ENCODE measurements around the gene ANKRD55. TPM values are rescaled to one million over a fixed set of nuclear protein-coding genes. Genes with fewer than 3 reads are reported as not detected.

ANKRD55 gene
- total RNA-seq, 1 donor from 2014 or later, result not detected

DNA sequence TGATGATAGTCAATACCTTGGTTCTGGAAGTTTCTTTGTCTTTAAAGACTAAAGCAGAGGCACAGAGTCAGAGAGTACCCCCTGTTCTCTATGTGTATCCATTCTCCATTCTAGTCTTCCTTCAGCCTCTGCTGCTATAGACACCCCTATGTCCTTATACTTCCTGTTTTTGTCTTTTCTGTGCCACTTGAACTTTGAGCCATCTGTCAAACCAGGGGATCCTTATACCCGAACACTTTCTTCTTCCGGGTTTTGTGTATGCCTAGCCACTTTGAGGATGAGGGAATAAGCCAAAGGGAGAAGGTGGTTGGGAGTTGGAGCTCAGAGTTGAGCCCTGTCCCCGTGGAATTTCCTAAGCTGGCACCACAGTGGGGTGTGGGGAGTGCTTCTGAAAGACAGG lies 177.3 kb downstream of the ANKRD55 start:
- Mint-ChIP-seq H3K27me3 (ENCODE audit: low read depth) (no peaks in the 10 kb centered on the region), H3K9me3 (ENCODE audit: low read depth) (peaks cover 7% of the 10 kb centered on the region), H3K4me1 (ENCODE audit: low read depth) (peaks cover 27% of the 10 kb centered on the region), H3K4me3 (ENCODE audit: unreplicated experiment) (no peak overlapping the region), H3K36me3 (ENCODE audit: low read depth) (no peaks in the 10 kb centered on the region), H3K27ac (ENCODE audit: unreplicated experiment) (no peak overlapping the region)
- DNase-seq (ENCODE audit: low spot score), result no peak
- no peak for TF ChIP-seq CTCF (IDR thresholded peaks at IDR 0.05)

- Mint-ChIP-seq H3K4me1 (ENCODE audit: low read depth) (peaks cover 27% of the 10 kb centered on the region), H3K4me3 (ENCODE audit: unreplicated experiment) (no peak overlapping the region), H3K36me3 (ENCODE audit: low read depth) (no peaks in the 10 kb centered on the region), H3K27me3 (ENCODE audit: low read depth) (no peaks in the 10 kb centered on the region), H3K9me3 (ENCODE audit: low read depth) (peaks cover 7% of the 10 kb centered on the region), H3K27ac (ENCODE audit: unreplicated experiment) (no peak overlapping the region)
- no peak for TF ChIP-seq CTCF (IDR thresholded peaks at IDR 0.05)
- no peak for DNase-seq (ENCODE audit: low spot score)
Observed at GRCh38 chr5:56055287-56055686, 177.8 kb downstream of the ANKRD55 start.

- no peak for TF ChIP-seq CTCF (IDR thresholded peaks at IDR 0.05)
- peaks cover 7% of the 10 kb centered on the region for H3K9me3 Mint-ChIP-seq (ENCODE audit: low read depth)
- H3K27ac Mint-ChIP-seq (ENCODE audit: unreplicated experiment), result no peak overlapping the region
- peaks cover 23% of the 10 kb centered on the region for H3K4me1 Mint-ChIP-seq (ENCODE audit: low read depth)
- H3K27me3 Mint-ChIP-seq (ENCODE audit: low read depth), result no peaks in the 10 kb centered on the region
- H3K36me3 Mint-ChIP-seq (ENCODE audit: low read depth), result no peaks in the 10 kb centered on the region
- DNase-seq (ENCODE audit: low spot score), result no peak
- H3K4me3 Mint-ChIP-seq (ENCODE audit: unreplicated experiment), result no peak overlapping the region
Observed at GRCh38 chr5:56054666-56055065, 178.5 kb downstream of the ANKRD55 start.

DNA sequence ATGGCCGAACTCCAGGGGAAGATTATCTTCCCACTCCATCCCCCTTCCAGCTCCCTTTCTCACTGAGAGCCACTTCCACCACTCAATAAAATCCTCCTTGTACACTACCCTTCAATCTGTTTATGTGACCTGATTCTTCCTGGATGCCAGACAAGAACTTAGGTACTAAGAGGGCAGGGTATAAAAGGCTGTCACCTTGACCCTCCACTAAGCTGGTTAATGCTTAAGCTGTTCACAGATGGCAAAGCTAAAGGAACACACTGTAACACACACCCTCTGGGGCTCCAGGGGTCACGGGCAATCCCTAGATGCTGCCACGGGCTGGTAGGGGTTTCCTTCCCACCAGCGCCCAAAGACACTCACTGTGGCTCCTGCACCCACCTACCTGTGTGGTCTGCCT lies 179.8 kb downstream of the ANKRD55 start:
- no peak for TF ChIP-seq CTCF (IDR thresholded peaks at IDR 0.05)
- no peaks in the 10 kb centered on the region for H3K27me3 Mint-ChIP-seq (ENCODE audit: low read depth)
- H3K9me3 Mint-ChIP-seq (ENCODE audit: low read depth), result peaks cover 7% of the 10 kb centered on the region
- H3K27ac Mint-ChIP-seq (ENCODE audit: unreplicated experiment), result no peak overlapping the region
- H3K36me3 Mint-ChIP-seq (ENCODE audit: low read depth), result no peaks in the 10 kb centered on the region
- no peak for DNase-seq (ENCODE audit: low spot score)
- H3K4me3 Mint-ChIP-seq (ENCODE audit: unreplicated experiment), result no peak overlapping the region
- peaks cover 15% of the 10 kb centered on the region for H3K4me1 Mint-ChIP-seq (ENCODE audit: low read depth)

DNA sequence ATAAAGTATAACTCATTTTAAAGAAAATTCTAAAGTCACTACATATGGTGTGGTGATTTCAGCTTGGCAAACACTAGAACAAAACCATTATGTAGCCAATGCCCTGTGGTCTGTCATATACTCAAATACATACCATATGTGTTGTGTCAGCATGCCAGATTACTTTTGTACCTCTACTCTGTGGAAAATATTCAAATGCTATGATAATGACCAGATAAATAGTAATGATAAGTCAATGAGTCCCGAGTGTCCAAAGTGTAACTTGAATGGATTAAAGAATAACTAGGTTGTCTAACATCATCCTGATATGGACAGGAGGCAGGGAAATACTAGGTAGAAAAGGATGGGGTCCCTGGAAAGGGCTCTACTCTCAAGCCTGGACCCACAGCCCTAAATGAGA lies 180.4 kb downstream of the ANKRD55 start:
- no peaks in the 10 kb centered on the region for H3K27me3 Mint-ChIP-seq (ENCODE audit: low read depth)
- peaks cover 7% of the 10 kb centered on the region for H3K9me3 Mint-ChIP-seq (ENCODE audit: low read depth)
- no peak for TF ChIP-seq CTCF (IDR thresholded peaks at IDR 0.05)
- no peak overlapping the region for H3K27ac Mint-ChIP-seq (ENCODE audit: unreplicated experiment)
- no peak for DNase-seq (ENCODE audit: low spot score)
- H3K4me1 Mint-ChIP-seq (ENCODE audit: low read depth), result peaks cover 10% of the 10 kb centered on the region
- no peak overlapping the region for H3K4me3 Mint-ChIP-seq (ENCODE audit: unreplicated experiment)
- H3K36me3 Mint-ChIP-seq (ENCODE audit: low read depth), result no peaks in the 10 kb centered on the region
